ENCODE measurements around the gene IFT57. TPM values are rescaled to one million over a fixed set of nuclear protein-coding genes. Genes with fewer than 3 reads are reported as not detected.

The IFT57 gene
- total RNA-seq, 1 donor from 2014 or later, result 21.4 TPM

GRCh38 chr3:108180194-108180593, 42.0 kb downstream of the IFT57 start:
- no peak overlapping the region for H3K4me3 Mint-ChIP-seq (ENCODE audit: unreplicated experiment)
- H3K9me3 Mint-ChIP-seq (ENCODE audit: unreplicated experiment), result no peaks in the 10 kb centered on the region
- no peak for TF ChIP-seq CTCF (IDR thresholded peaks at IDR 0.05; ENCODE audit: partially characterized antibody, unreplicated experiment)

GRCh38 chr3:108178676-108179075, 43.5 kb downstream of the IFT57 start:
- H3K27ac Mint-ChIP-seq (ENCODE audit: unreplicated experiment), result no peak overlapping the region
- no peaks in the 10 kb centered on the region for H3K27me3 Mint-ChIP-seq (ENCODE audit: unreplicated experiment)
- H3K36me3 Mint-ChIP-seq (ENCODE audit: unreplicated experiment), result no peaks in the 10 kb centered on the region
- no peak for DNase-seq
- H3K9me3 Mint-ChIP-seq (ENCODE audit: unreplicated experiment), result no peaks in the 10 kb centered on the region
- H3K4me3 Mint-ChIP-seq (ENCODE audit: unreplicated experiment), result no peak overlapping the region
- peaks cover 16% of the 10 kb centered on the region for H3K4me1 Mint-ChIP-seq (ENCODE audit: low read depth, unreplicated experiment)
- TF ChIP-seq CTCF (IDR thresholded peaks at IDR 0.05; ENCODE audit: partially characterized antibody, unreplicated experiment), result no peak

More at GRCh38 chr3:108180194-108180593, 42.0 kb downstream of the IFT57 start:
- no peak overlapping the region for H3K27ac Mint-ChIP-seq (ENCODE audit: unreplicated experiment)
- DNase-seq, result no peak
- H3K36me3 Mint-ChIP-seq (ENCODE audit: unreplicated experiment), result no peaks in the 10 kb centered on the region
- no peaks in the 10 kb centered on the region for H3K27me3 Mint-ChIP-seq (ENCODE audit: unreplicated experiment)
- peaks cover 16% of the 10 kb centered on the region for H3K4me1 Mint-ChIP-seq (ENCODE audit: low read depth, unreplicated experiment)

- Mint-ChIP-seq H3K9me3 (ENCODE audit: unreplicated experiment) (no peaks in the 10 kb centered on the region), H3K4me1 (ENCODE audit: low read depth, unreplicated experiment) (peaks cover 16% of the 10 kb centered on the region)
Observed at GRCh38 chr3:108177536-108177935, 44.7 kb downstream of the IFT57 start.

GRCh38 chr3:108175352-108175751, 46.9 kb downstream of the IFT57 start:
- DNase-seq, result no peak
- no peaks in the 10 kb centered on the region for H3K36me3 Mint-ChIP-seq (ENCODE audit: unreplicated experiment)
- peaks cover 16% of the 10 kb centered on the region for H3K4me1 Mint-ChIP-seq (ENCODE audit: low read depth, unreplicated experiment)
- no peaks in the 10 kb centered on the region for H3K27me3 Mint-ChIP-seq (ENCODE audit: unreplicated experiment)
- H3K27ac Mint-ChIP-seq (ENCODE audit: unreplicated experiment), result peak overlapping the region; percentile 18
- no peak overlapping the region for H3K4me3 Mint-ChIP-seq (ENCODE audit: unreplicated experiment)
- no peaks in the 10 kb centered on the region for H3K9me3 Mint-ChIP-seq (ENCODE audit: unreplicated experiment)
- no peak for TF ChIP-seq CTCF (IDR thresholded peaks at IDR 0.05; ENCODE audit: partially characterized antibody, unreplicated experiment)

More at GRCh38 chr3:108177536-108177935, 44.7 kb downstream of the IFT57 start:
- no peak for TF ChIP-seq CTCF (IDR thresholded peaks at IDR 0.05; ENCODE audit: partially characterized antibody, unreplicated experiment)
- H3K4me3 Mint-ChIP-seq (ENCODE audit: unreplicated experiment), result no peak overlapping the region
- H3K27ac Mint-ChIP-seq (ENCODE audit: unreplicated experiment), result no peak overlapping the region
- no peak for DNase-seq
- H3K36me3 Mint-ChIP-seq (ENCODE audit: unreplicated experiment), result no peaks in the 10 kb centered on the region
- H3K27me3 Mint-ChIP-seq (ENCODE audit: unreplicated experiment), result no peaks in the 10 kb centered on the region

GRCh38 chr3:108171106-108171505, 51.1 kb downstream of the IFT57 start:
- H3K27ac Mint-ChIP-seq (ENCODE audit: unreplicated experiment), result no peak overlapping the region
- H3K4me1 Mint-ChIP-seq (ENCODE audit: low read depth, unreplicated experiment), result peaks cover 7% of the 10 kb centered on the region
- H3K9me3 Mint-ChIP-seq (ENCODE audit: unreplicated experiment), result no peaks in the 10 kb centered on the region
- H3K27me3 Mint-ChIP-seq (ENCODE audit: unreplicated experiment), result peaks cover 2% of the 10 kb centered on the region
- H3K4me3 Mint-ChIP-seq (ENCODE audit: unreplicated experiment), result no peak overlapping the region
- H3K36me3 Mint-ChIP-seq (ENCODE audit: unreplicated experiment), result no peaks in the 10 kb centered on the region
- no peak for DNase-seq
- no peak for TF ChIP-seq CTCF (IDR thresholded peaks at IDR 0.05; ENCODE audit: partially characterized antibody, unreplicated experiment)

All from glutamatergic neuron (in vitro differentiated cells).